Measurements from ENCODE around the gene FOXE1.

Gene FOXE1

GRCh38 chr9:97848480-97849237 is 4.4 kb upstream of the FOXE1 start:
- no peak for DNase-seq

GRCh38 chr9:97849980-97850379 is 3.0 kb upstream of the FOXE1 start:
- DNase-seq = no peak

GRCh38 chr9:97850746-97851445 is 2.1 kb upstream of the FOXE1 start:
- no peak for DNase-seq

GRCh38 chr9:97851446-97851883 is 1.6 kb upstream of the FOXE1 start:
- no peak for DNase-seq

- DNase-seq = no peak
Observed at GRCh38 chr9:97852001-97852398, 1.0 kb upstream of the FOXE1 start.

GRCh38 chr9:97852399-97853055 is 499 bp upstream of the FOXE1 start:
- no peak for DNase-seq

- peak; percentile 27 for DNase-seq
Observed at GRCh38 chr9:97853844-97854695, 1.0 kb downstream of the FOXE1 start.

GRCh38 chr9:97854696-97855485 is 1.9 kb downstream of the FOXE1 start:
- no peak for DNase-seq

GRCh38 chr9:97855486-97855875 is 2.5 kb downstream of the FOXE1 start:
- no peak for DNase-seq

- DNase-seq = no peak
Observed at GRCh38 chr9:97855899-97856298, 2.9 kb downstream of the FOXE1 start.

GRCh38 chr9:97856857-97857605 is 4.0 kb downstream of the FOXE1 start:
- no peak for DNase-seq

- no peak for DNase-seq
Observed at GRCh38 chr9:97857606-97858392, 4.8 kb downstream of the FOXE1 start.

GRCh38 chr9:97858393-97858713 is 5.3 kb downstream of the FOXE1 start:
- no peak for DNase-seq

GRCh38 chr9:97858826-97859225 is 5.8 kb downstream of the FOXE1 start:
- DNase-seq = no peak

- DNase-seq = no peak
Observed at GRCh38 chr9:97859346-97859745, 6.3 kb downstream of the FOXE1 start.

GRCh38 chr9:97860451-97861147 is 7.6 kb downstream of the FOXE1 start:
- no peak for DNase-seq

GRCh38 chr9:97861148-97861475 is 8.1 kb downstream of the FOXE1 start:
- no peak for DNase-seq

GRCh38 chr9:97863314-97863713 is 10.3 kb downstream of the FOXE1 start:
- no peak for DNase-seq

- no peak for DNase-seq
Observed at GRCh38 chr9:97864396-97864795, 11.4 kb downstream of the FOXE1 start.

GRCh38 chr9:97866300-97866699 is 13.3 kb downstream of the FOXE1 start:
- DNase-seq = no peak
